ENCODE data around the gene CDH22.

The CDH22 gene

GRCh38 chr20:46139266-46139889 is 168.9 kb downstream of the CDH22 start:
- no peak for TF ChIP-seq CTCF (IDR thresholded peaks at IDR 0.05; ENCODE audit: control insufficient read depth, extremely low read depth, insufficient read depth)
- DNase-seq (ENCODE audit: low read depth) = no peak

GRCh38 chr20:46137816-46138215 is 170.5 kb downstream of the CDH22 start:
- H3K4me3 ChIP-seq (ENCODE audit: low read depth, low read length) = no peak overlapping the region
- no peak for DNase-seq (ENCODE audit: low read depth)
- no peak for TF ChIP-seq CTCF (IDR thresholded peaks at IDR 0.05; ENCODE audit: control insufficient read depth, extremely low read depth, insufficient read depth)

More at GRCh38 chr20:46139266-46139889, 168.9 kb downstream of the CDH22 start:
- no peak overlapping the region for H3K4me3 ChIP-seq (ENCODE audit: low read depth, low read length)

- H3K4me3 ChIP-seq (ENCODE audit: low read depth, low read length) = no peak overlapping the region
- TF ChIP-seq CTCF (IDR thresholded peaks at IDR 0.05; ENCODE audit: control insufficient read depth, extremely low read depth, insufficient read depth) = no peak
- DNase-seq (ENCODE audit: low read depth) = no peak
These were observed 172.3 kb downstream of the CDH22 start for GRCh38 chr20:46135856-46136633.

- H3K4me3 ChIP-seq (ENCODE audit: low read depth, low read length) = no peak overlapping the region
- no peak for TF ChIP-seq CTCF (IDR thresholded peaks at IDR 0.05; ENCODE audit: control insufficient read depth, extremely low read depth, insufficient read depth)
- no peak for DNase-seq (ENCODE audit: low read depth)
These were observed 173.6 kb downstream of the CDH22 start for GRCh38 chr20:46134716-46135115.

- no peak for DNase-seq (ENCODE audit: low read depth)
- no peak for TF ChIP-seq CTCF (IDR thresholded peaks at IDR 0.05; ENCODE audit: control insufficient read depth, extremely low read depth, insufficient read depth)
- no peak overlapping the region for H3K4me3 ChIP-seq (ENCODE audit: low read depth, low read length)
These were observed 174.2 kb downstream of the CDH22 start for GRCh38 chr20:46133886-46134654.

GRCh38 chr20:46132705-46133120 is 175.6 kb downstream of the CDH22 start:
- no peak for DNase-seq (ENCODE audit: low read depth)
- TF ChIP-seq CTCF (IDR thresholded peaks at IDR 0.05; ENCODE audit: control insufficient read depth, extremely low read depth, insufficient read depth) = peak; percentile 95
- H3K4me3 ChIP-seq (ENCODE audit: low read depth, low read length) = no peak overlapping the region

Data from LNCaP clone FGC (cell line).